ENCODE data around the gene CD160.

The CD160 gene

DNA sequence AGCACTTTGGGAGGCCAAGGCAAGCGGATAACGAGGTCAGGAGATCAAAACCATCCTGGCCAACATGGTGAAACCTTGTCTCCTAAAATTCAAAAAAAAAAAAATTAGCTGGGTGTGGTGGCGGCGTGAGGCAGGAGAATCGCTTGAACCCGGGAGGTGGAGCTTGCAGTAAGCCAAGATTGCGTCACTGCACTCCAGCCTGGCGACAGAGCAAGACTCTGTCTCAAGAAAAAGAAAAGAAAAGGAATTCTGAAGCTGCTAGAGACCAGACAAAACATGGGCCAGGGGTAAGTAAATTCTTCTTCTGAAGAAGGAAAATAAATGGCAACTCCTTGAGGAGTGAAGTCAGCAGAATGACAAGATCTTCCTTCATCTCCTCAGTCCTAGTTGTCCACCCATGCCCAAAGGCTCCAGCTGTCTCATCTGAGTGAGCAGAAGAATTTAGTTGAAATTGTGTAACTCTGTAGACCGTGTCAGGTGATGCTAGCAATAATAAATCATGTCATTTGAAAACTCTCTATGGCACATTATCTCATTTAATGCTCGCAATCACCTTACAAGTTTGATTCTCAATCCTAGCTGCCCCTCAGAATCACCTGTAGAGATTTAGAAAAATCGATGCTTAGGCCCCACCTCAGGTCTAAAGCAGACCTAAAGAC is 26.4 kb upstream of the CD160 start:
- no peak for DNase-seq (ENCODE audit: low read depth, low spot score)
- H3K36me3 ChIP-seq (ENCODE audit: control insufficient read depth, insufficient read depth, low read length): no peaks in the 10 kb centered on the region
- no peak overlapping the region for H3K27ac ChIP-seq (ENCODE audit: low read length)
- no peaks in the 10 kb centered on the region for H3K27me3 ChIP-seq (ENCODE audit: control insufficient read depth, insufficient read depth, low read length)
- no CpG with 5 or more reads among the region's 11 CpGs for WGBS (ENCODE audit: insufficient coverage, insufficient read length)
- H3K4me1 ChIP-seq (ENCODE audit: control insufficient read depth, insufficient read depth, low read length): no peaks in the 10 kb centered on the region
- no peak overlapping the region for H3K4me3 ChIP-seq (ENCODE audit: low read length)
- H3K9me3 ChIP-seq (ENCODE audit: control insufficient read depth, insufficient read depth, low read length): no peaks in the 10 kb centered on the region

DNA sequence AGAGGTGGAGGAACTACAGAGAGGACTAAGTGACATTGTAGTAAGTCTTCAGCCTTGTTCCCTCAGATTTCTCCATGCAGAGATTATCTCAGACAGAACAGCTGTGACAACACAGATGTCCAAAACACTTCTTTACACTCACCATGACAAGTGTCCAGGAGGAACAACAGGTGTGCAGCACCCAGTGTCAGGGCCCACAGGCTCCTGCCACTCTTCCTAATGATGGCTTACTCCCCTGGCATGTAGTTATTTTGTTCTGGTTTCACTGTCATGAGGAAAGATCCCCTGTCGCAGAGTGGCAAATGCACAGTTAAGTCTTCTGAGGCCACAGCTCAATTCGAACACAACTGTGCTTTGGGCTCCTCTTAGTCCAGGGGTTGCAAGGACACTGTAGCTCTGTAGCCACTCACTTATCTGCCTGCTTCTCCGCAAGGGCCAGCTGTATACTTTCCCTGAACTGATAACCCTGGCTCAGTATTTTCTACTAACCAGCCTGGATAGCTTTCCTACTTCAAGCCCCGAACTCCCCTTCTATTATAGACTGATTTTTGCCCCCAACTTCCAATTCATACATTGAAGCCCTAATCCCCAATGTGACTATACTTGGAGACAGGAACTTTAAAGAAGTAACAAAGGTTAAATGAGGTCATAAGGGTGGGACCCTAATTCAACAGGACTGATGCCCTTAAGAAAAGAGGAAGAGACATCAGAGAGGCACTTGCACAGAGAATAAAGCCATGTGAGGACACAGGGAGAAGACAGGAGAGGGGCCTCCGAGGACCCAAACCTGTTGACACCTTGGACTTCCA is 23.3 kb upstream of the CD160 start:
- no CpG with 5 or more reads among the region's 5 CpGs for WGBS (ENCODE audit: insufficient coverage, insufficient read length)
- 0 out of 2 replicates have a peak, but pooled peaks cover 2% of the 10 kb centered on the region for H3K27me3 ChIP-seq (ENCODE audit: control insufficient read depth, insufficient read depth, low read length)

DNA sequence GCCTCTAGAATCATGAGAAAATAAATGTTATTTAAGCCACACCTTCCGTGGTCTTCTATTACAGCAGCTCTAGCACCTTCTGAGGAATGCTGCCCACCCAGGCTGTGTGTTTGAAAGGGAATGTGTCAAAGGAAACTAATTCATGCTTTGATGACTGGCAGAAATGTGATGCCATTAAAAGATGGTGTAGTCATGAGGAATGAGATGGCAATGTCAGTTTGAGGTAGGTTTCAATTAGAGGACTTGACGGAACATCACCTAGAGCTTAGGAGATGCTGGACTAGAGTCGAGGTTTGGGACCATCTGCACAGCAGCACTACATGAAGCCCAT is 22.7 kb upstream of the CD160 start:
- DNase-seq (ENCODE audit: low read depth, low spot score): no peak

More for the DNA sequence above, 23.3 kb upstream of the CD160 start:
- no peak overlapping the region for H3K4me3 ChIP-seq (ENCODE audit: low read length)
- no peaks in the 10 kb centered on the region for H3K36me3 ChIP-seq (ENCODE audit: control insufficient read depth, insufficient read depth, low read length)
- no peaks in the 10 kb centered on the region for H3K4me1 ChIP-seq (ENCODE audit: control insufficient read depth, insufficient read depth, low read length)
- no peaks in the 10 kb centered on the region for H3K9me3 ChIP-seq (ENCODE audit: control insufficient read depth, insufficient read depth, low read length)
- H3K27ac ChIP-seq (ENCODE audit: low read length): no peak overlapping the region
- DNase-seq (ENCODE audit: low read depth, low spot score): no peak

DNA sequence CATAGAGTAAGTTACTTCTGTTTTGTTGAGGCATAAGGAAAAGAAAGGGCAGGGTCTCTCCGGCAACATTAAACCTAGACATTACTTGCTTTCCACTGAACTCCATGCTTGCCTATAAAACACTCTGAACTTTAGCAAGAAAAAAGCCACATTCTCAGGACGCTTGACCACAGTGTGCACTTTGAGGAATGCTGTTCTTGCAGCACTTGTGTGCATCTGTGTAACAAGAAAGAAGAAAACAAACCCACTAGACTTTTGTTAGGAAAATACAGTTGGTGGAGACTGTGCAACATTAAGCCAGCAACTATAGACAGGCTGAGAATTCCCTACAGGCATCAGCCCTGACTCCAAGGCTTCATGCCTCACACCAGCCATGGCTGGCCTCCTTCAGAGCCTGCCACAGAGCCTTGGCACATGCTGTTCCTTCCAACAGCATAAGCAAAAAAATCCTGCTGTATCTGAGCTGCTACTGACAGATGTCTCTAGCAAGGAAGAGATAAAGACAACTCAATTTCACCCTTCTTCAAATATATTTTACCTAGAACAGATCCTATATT is 17.9 kb upstream of the CD160 start:
- no peaks in the 10 kb centered on the region for H3K9me3 ChIP-seq (ENCODE audit: control insufficient read depth, insufficient read depth, low read length)
- DNase-seq (ENCODE audit: low read depth, low spot score): no peak
- H3K27me3 ChIP-seq (ENCODE audit: control insufficient read depth, insufficient read depth, low read length): 0 out of 2 replicates have a peak, but pooled peaks cover 2% of the 10 kb centered on the region
- H3K36me3 ChIP-seq (ENCODE audit: control insufficient read depth, insufficient read depth, low read length): no peaks in the 10 kb centered on the region
- H3K27ac ChIP-seq (ENCODE audit: low read length): no peak overlapping the region
- no peaks in the 10 kb centered on the region for H3K4me1 ChIP-seq (ENCODE audit: control insufficient read depth, insufficient read depth, low read length)
- no peak overlapping the region for H3K4me3 ChIP-seq (ENCODE audit: low read length)
- WGBS (ENCODE audit: insufficient coverage, insufficient read length): no CpG with 5 or more reads among the region's 2 CpGs

More for the DNA sequence above, 22.7 kb upstream of the CD160 start:
- H3K4me1 ChIP-seq (ENCODE audit: control insufficient read depth, insufficient read depth, low read length): no peaks in the 10 kb centered on the region
- no CpG with 5 or more reads among the region's 3 CpGs for WGBS (ENCODE audit: insufficient coverage, insufficient read length)
- 0 out of 2 replicates have a peak, but pooled peaks cover 2% of the 10 kb centered on the region for H3K27me3 ChIP-seq (ENCODE audit: control insufficient read depth, insufficient read depth, low read length)
- H3K9me3 ChIP-seq (ENCODE audit: control insufficient read depth, insufficient read depth, low read length): no peaks in the 10 kb centered on the region
- H3K36me3 ChIP-seq (ENCODE audit: control insufficient read depth, insufficient read depth, low read length): no peaks in the 10 kb centered on the region
- no peak overlapping the region for H3K4me3 ChIP-seq (ENCODE audit: low read length)
- H3K27ac ChIP-seq (ENCODE audit: low read length): no peak overlapping the region

DNA sequence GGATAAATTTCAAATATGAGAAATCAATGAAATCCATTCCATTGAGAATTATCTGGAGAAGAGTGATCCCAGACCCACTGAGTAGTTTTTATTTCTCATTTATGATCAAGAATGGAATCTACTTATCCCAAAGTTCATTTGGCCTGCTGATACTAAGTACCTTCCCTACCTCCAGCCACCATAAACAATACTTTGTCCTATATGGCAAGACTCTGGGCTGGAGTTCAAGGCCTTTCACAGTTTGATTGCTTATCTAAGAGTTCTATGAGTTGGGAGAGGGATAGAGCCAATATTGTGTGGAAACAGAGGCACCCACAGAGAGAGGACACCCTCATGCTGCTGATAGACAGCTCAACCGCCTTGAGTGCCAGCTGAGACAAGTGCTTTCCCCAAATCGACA is 17.2 kb upstream of the CD160 start:
- DNase-seq (ENCODE audit: low read depth, low spot score): no peak
- 0 out of 2 replicates have a peak, but pooled peaks cover 2% of the 10 kb centered on the region for H3K27me3 ChIP-seq (ENCODE audit: control insufficient read depth, insufficient read depth, low read length)
- H3K36me3 ChIP-seq (ENCODE audit: control insufficient read depth, insufficient read depth, low read length): no peaks in the 10 kb centered on the region
- H3K9me3 ChIP-seq (ENCODE audit: control insufficient read depth, insufficient read depth, low read length): no peaks in the 10 kb centered on the region
- H3K4me3 ChIP-seq (ENCODE audit: low read length): no peak overlapping the region
- no peaks in the 10 kb centered on the region for H3K4me1 ChIP-seq (ENCODE audit: control insufficient read depth, insufficient read depth, low read length)
- no CpG with 5 or more reads among the region's 2 CpGs for WGBS (ENCODE audit: insufficient coverage, insufficient read length)
- H3K27ac ChIP-seq (ENCODE audit: low read length): no peak overlapping the region

DNA sequence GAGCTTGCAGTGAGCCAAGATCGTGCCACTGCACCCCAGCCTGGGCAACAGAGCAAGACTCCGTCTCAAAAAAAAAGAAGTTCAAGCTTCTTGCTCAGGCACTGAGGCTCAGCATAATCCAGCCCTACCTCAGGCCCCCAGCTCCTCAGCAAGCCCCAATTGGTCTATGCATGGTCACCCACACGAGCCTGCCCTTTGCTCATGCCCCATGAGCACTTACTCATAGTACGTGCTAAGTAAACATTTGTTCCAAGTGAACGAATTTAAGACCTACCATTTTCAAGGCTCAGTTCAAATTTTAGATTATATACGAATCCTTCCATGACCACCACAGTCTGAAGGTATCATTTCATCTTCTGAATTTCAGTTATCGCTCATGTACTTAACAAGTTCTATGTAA is 16.5 kb upstream of the CD160 start:
- Histone ChIP-seq H3K4me1 (ENCODE audit: control insufficient read depth, insufficient read depth, low read length) (no peaks in the 10 kb centered on the region), H3K4me3 (ENCODE audit: low read length) (no peak overlapping the region), H3K36me3 (ENCODE audit: control insufficient read depth, insufficient read depth, low read length) (no peaks in the 10 kb centered on the region), H3K9me3 (ENCODE audit: control insufficient read depth, insufficient read depth, low read length) (no peaks in the 10 kb centered on the region), H3K27me3 (ENCODE audit: control insufficient read depth, insufficient read depth, low read length) (0 out of 2 replicates have a peak, but pooled peaks cover 2% of the 10 kb centered on the region), H3K27ac (ENCODE audit: low read length) (no peak overlapping the region)
- no peak for DNase-seq (ENCODE audit: low read depth, low spot score)
- WGBS (ENCODE audit: insufficient coverage, insufficient read length): no CpG with 5 or more reads among the region's 7 CpGs

DNA sequence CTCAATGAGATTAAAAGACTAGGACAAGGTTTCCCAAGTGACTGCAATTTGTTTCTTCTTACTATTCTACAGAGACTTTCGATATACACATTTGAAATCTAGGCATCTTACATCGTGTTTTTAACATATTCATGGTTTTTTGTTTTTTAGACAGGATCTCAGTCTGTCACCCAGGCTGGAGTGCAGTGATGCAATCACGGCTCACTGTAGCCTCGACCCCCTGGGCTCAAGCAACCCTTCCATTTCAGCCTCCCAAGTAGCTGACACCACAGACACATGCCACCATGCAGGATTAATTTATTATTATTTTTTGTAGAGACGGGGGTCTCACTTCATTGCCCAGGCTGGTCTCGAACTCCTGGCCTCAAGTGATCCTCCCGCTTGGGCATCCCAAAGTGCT is 13.7 kb upstream of the CD160 start:
- Histone ChIP-seq H3K27ac (ENCODE audit: low read length) (no peak overlapping the region), H3K27me3 (ENCODE audit: control insufficient read depth, insufficient read depth, low read length) (no peaks in the 10 kb centered on the region), H3K36me3 (ENCODE audit: control insufficient read depth, insufficient read depth, low read length) (no peaks in the 10 kb centered on the region), H3K4me3 (ENCODE audit: low read length) (no peak overlapping the region), H3K9me3 (ENCODE audit: control insufficient read depth, insufficient read depth, low read length) (no peaks in the 10 kb centered on the region), H3K4me1 (ENCODE audit: control insufficient read depth, insufficient read depth, low read length) (no peaks in the 10 kb centered on the region)
- WGBS (ENCODE audit: insufficient coverage, insufficient read length): no CpG with 5 or more reads among the region's 7 CpGs
- DNase-seq (ENCODE audit: low read depth, low spot score): no peak

DNA sequence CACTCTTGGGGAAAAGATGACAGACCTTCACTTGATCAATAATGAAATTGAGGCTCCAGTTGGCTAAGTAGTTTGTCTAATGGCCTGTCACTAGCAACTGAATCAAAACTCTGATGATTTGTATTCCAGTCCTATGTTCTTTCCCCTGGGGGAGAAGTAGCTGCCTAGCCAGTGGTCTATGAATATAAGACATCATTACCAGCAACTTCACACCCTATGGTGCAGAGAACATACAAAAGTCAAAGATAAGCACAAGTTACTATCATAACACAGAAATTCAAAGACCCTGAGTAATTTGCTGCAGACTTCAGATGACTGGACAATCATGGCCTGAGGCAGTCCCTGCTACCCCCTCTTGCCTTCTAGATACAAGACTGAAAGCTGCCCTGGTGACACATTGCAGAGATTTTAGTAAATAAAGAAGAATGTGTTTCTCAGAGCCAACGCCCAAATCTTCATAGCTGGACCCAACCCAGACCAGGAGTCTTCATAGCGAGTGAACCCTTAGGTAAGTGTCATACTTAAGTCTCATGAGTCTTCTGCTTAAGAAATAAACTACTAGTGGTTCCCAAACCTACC is 13.1 kb upstream of the CD160 start:
- DNase-seq (ENCODE audit: low read depth, low spot score): no peak
- no CpG with 5 or more reads among the region's 2 CpGs for WGBS (ENCODE audit: insufficient coverage, insufficient read length)
- Histone ChIP-seq H3K9me3 (ENCODE audit: control insufficient read depth, insufficient read depth, low read length) (no peaks in the 10 kb centered on the region), H3K4me1 (ENCODE audit: control insufficient read depth, insufficient read depth, low read length) (no peaks in the 10 kb centered on the region), H3K27me3 (ENCODE audit: control insufficient read depth, insufficient read depth, low read length) (no peaks in the 10 kb centered on the region), H3K4me3 (ENCODE audit: low read length) (no peak overlapping the region), H3K27ac (ENCODE audit: low read length) (no peak overlapping the region), H3K36me3 (ENCODE audit: control insufficient read depth, insufficient read depth, low read length) (no peaks in the 10 kb centered on the region)

DNA sequence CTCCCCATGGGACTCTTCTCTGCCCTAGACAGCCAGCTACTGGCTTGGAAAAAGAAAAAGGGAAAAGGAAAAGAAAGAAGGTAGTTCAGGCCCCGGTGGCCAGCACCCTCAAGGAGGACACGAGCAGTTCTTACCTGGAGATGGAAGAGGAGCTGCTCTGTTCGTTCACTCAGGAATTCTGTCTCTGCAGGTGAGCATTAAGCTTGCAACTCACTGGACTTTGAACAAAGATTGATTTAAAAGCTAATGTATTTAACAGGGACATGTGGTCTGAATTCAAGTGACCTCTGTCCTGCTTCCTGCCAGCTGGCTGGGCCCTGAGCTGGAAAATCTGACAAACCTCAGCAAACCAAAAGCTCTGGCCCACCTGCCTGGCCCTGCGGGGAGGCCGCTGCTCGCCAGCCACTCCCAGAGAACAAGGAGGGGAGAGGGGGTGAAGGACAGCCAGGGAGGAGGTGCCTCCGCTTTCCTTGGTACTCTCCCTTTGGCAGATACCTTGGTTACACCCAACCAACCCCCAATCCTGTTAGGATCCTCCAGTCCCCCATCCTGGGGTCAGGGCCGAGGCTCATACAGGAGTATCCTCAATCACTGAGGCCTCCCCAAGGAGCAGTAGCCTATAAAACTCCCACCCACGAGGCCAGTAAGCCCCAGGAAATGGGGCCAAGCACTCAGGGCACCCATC is 12.0 kb upstream of the CD160 start, which contains the start of gene PDZK1:
TSS of gene PDZK1 (minus strand) at position 186 of the 685 bp plus-strand sequence. CDS start 19,347 bp downstream, outside the sequence.
- Histone ChIP-seq H3K9me3 (ENCODE audit: control insufficient read depth, insufficient read depth, low read length) (no peaks in the 10 kb centered on the region), H3K27ac (ENCODE audit: low read length) (no peak within 1 kb of the TSS), H3K27me3 (ENCODE audit: control insufficient read depth, insufficient read depth, low read length) (no peaks in the 10 kb centered on the region), H3K36me3 (ENCODE audit: control insufficient read depth, insufficient read depth, low read length) (no peaks in the 10 kb centered on the region), H3K4me3 (ENCODE audit: low read length) (no peak within 1 kb of the TSS), H3K4me1 (ENCODE audit: control insufficient read depth, insufficient read depth, low read length) (no peaks in the 10 kb centered on the region)
- no peak for DNase-seq (ENCODE audit: low read depth, low spot score)
- no CpG with 5 or more reads among the region's 9 CpGs for WGBS (ENCODE audit: insufficient coverage, insufficient read length)

DNA sequence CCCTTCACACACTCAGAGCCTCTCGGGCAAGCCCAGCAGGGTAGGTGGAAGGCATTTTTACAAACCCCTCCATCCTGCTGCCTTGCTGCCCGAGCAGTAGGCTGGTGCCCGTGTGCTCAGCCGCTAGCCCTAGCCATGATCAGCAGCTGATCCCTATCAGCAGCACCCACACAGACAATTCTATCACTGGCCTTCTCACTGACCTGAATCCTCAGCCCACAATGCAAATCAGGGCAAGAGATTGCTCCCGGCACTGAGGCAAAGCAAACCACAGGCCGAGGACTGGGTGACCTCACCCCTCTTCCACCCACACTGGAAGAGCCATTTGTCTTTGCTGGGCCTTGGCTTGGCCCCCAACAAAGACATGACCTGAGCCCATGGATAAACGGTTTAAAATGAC is 11.2 kb upstream of the CD160 start:
- no peak overlapping the region for H3K27ac ChIP-seq (ENCODE audit: low read length)
- H3K27me3 ChIP-seq (ENCODE audit: control insufficient read depth, insufficient read depth, low read length): no peaks in the 10 kb centered on the region
- no peaks in the 10 kb centered on the region for H3K36me3 ChIP-seq (ENCODE audit: control insufficient read depth, insufficient read depth, low read length)
- WGBS (ENCODE audit: insufficient coverage, insufficient read length): no CpG with 5 or more reads among the region's 7 CpGs
- no peaks in the 10 kb centered on the region for H3K4me1 ChIP-seq (ENCODE audit: control insufficient read depth, insufficient read depth, low read length)
- H3K9me3 ChIP-seq (ENCODE audit: control insufficient read depth, insufficient read depth, low read length): no peaks in the 10 kb centered on the region
- H3K4me3 ChIP-seq (ENCODE audit: low read length): no peak overlapping the region
- no peak for DNase-seq (ENCODE audit: low read depth, low spot score)

Data from iPS DF 6.9 (cell line).